ENCODE data around the gene MINDY4.

The MINDY4 gene

DNA sequence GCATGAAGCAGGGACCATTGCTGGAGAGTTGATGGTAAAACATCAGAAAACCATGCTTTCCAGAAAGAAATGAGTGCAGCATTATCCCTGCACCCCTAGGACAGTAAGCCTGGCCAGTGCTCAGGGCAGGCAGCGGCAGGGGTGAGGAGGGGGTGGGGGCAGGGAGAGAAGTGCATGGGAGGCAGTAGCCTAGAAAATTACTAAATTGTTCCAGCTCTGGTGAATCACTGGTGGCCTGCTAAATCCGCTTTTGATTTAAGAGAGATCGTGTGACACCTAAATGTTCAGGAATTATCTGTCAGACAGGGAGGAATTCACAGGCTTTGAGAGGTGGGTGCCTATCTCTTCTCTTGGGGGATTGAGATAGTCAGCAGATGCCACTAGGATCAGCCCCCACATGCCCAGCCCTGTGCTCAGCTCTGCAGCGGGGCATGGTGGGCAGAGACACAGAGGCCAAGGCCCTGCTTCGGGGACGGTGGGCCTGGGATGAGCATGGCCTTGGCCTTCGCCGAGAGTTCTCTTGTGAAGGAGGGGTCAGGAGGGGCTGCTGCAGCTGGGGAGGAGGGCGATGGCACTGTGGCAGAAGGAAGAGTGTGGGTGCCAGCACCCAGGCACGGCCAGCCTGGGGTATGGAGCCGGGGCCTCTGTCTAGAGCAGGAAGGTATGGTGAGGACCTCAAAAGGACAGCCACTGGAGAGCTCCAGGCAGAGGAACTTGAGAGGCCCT is 135.5 kb downstream of the MINDY4 start:
- no peaks in the 10 kb centered on the region for H3K27me3 ChIP-seq (ENCODE audit: control insufficient read depth in 2 of 2, insufficient read depth in 2 of 2, low read length in 2 of 2)
- H3K27ac ChIP-seq (ENCODE audit: low read depth in 2 of 2, low read length in 2 of 2): peak overlapping the region in 1 of 2 donors; percentile 52
- no peak overlapping the region for H3K9ac ChIP-seq (ENCODE audit: low read depth in 1 of 2, low read length in 2 of 2)
- H3K9me3 ChIP-seq (ENCODE audit: control insufficient read depth in 2 of 2, low read length in 2 of 2): no peaks in the 10 kb centered on the region
- no peaks in the 10 kb centered on the region for H3K36me3 ChIP-seq (ENCODE audit: control insufficient read depth in 2 of 2, insufficient read depth in 2 of 2, low read length in 2 of 2)
- H3K4me3 ChIP-seq (ENCODE audit: low read length in 2 of 2): no peak overlapping the region
- peaks cover 18 to 32% of the 10 kb centered on the region in 2 donors for H3K4me1 ChIP-seq (ENCODE audit: control insufficient read depth in 2 of 2, insufficient read depth in 2 of 2, low read length in 2 of 2)

DNA sequence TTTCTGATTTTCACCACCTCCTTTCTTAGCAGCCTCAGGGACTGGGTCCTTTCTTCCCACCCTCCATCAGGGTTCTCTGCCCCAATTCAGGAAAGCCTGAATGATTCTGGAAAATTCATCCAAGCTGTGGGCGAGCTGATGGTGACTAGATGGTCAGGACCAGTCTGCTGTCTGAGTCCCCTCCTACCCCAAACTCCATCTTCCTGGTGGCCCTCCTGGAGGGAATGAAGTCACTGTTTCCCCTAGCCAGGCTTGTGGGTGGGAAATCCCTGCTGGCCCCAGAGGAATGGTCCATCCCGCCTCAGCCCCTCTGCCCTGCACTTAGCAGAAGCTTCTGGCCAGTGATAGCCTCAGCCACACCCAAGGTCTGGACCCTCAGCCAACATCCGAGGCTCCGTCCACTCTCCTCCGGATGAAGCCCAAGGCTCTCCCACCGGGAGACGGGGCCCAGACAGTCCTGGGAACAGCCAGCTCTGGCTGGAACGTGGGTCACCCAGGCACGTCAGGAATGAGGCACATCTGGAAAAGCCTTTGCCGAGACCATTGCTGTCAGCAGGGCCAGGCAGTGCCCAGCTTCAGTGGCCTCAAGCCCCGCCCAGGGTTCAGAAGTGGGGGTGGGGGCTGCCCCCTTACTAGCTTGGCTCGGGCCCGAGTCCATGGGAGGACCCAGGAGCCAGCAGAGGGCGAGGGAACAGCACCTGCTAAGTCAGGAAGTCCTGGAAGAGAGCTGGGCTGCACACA is 136.5 kb downstream of the MINDY4 start:
- no peaks in the 10 kb centered on the region for H3K9me3 ChIP-seq (ENCODE audit: control insufficient read depth in 2 of 2, low read length in 2 of 2)
- H3K27ac ChIP-seq (ENCODE audit: low read depth in 2 of 2, low read length in 2 of 2): no peak overlapping the region
- no peak overlapping the region for H3K9ac ChIP-seq (ENCODE audit: low read depth in 1 of 2, low read length in 2 of 2)
- no peak overlapping the region for H3K4me3 ChIP-seq (ENCODE audit: low read length in 2 of 2)
- H3K36me3 ChIP-seq (ENCODE audit: control insufficient read depth in 2 of 2, insufficient read depth in 2 of 2, low read length in 2 of 2): no peaks in the 10 kb centered on the region
- peaks cover 18 to 40% of the 10 kb centered on the region in 2 donors for H3K4me1 ChIP-seq (ENCODE audit: control insufficient read depth in 2 of 2, insufficient read depth in 2 of 2, low read length in 2 of 2)
- no peaks in the 10 kb centered on the region for H3K27me3 ChIP-seq (ENCODE audit: control insufficient read depth in 2 of 2, insufficient read depth in 2 of 2, low read length in 2 of 2)

DNA sequence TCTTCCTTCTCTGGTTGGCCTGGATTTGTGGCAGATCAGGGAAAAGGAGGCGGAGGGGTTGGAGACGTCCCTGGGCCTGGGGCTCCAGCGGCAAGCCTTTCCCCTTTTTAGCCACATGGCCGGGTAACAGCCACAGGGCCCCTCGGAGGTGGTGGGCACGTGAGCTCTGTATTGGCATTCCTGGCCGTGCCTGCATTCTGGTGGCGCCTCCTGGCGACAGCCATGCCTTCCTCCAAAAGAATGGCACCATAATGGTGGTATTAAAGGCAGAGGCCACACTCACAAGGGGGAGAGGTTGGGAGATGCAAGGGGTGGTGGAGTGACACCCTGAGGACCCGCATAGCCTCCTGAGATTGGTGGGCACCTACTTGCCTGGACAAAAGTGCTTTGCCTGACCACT is 137.5 kb downstream of the MINDY4 start:
- H3K27me3 ChIP-seq (ENCODE audit: control insufficient read depth in 2 of 2, insufficient read depth in 2 of 2, low read length in 2 of 2): no peaks in the 10 kb centered on the region
- no peak overlapping the region for H3K4me3 ChIP-seq (ENCODE audit: low read length in 2 of 2)
- H3K4me1 ChIP-seq (ENCODE audit: control insufficient read depth in 2 of 2, insufficient read depth in 2 of 2, low read length in 2 of 2): peaks cover 18 to 49% of the 10 kb centered on the region in 2 donors
- H3K9me3 ChIP-seq (ENCODE audit: control insufficient read depth in 2 of 2, low read length in 2 of 2): no peaks in the 10 kb centered on the region
- no peaks in the 10 kb centered on the region for H3K36me3 ChIP-seq (ENCODE audit: control insufficient read depth in 2 of 2, insufficient read depth in 2 of 2, low read length in 2 of 2)
- H3K9ac ChIP-seq (ENCODE audit: low read depth in 1 of 2, low read length in 2 of 2): no peak overlapping the region
- no peak overlapping the region for H3K27ac ChIP-seq (ENCODE audit: low read depth in 2 of 2, low read length in 2 of 2)

DNA sequence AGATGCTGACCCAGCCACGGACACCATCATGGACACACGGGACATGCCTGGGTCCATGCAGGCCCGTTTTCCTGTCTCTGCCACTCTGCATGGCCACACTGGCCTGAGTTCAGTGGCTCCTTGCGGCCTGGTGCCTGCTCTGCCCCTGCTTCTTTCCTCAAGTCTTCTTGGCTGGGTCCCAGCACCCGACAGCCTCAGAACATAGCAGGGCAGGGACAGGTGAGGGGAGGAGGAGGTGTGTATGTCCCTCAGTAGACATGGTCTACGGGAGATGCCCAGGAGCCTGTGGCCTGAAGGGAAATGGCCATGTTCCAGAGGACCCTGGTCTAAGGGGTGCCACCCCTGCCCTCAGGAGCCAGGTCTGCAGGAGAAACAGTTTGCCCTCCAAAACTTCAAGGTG is 138.2 kb downstream of the MINDY4 start:
- no peaks in the 10 kb centered on the region for H3K36me3 ChIP-seq (ENCODE audit: control insufficient read depth in 2 of 2, insufficient read depth in 2 of 2, low read length in 2 of 2)
- H3K9ac ChIP-seq (ENCODE audit: low read depth in 1 of 2, low read length in 2 of 2): no peak overlapping the region
- no peak overlapping the region for H3K4me3 ChIP-seq (ENCODE audit: low read length in 2 of 2)
- no peak overlapping the region for H3K27ac ChIP-seq (ENCODE audit: low read depth in 2 of 2, low read length in 2 of 2)
- H3K27me3 ChIP-seq (ENCODE audit: control insufficient read depth in 2 of 2, insufficient read depth in 2 of 2, low read length in 2 of 2): no peaks in the 10 kb centered on the region
- peaks cover 23 to 53% of the 10 kb centered on the region in 2 donors for H3K4me1 ChIP-seq (ENCODE audit: control insufficient read depth in 2 of 2, insufficient read depth in 2 of 2, low read length in 2 of 2)
- H3K9me3 ChIP-seq (ENCODE audit: control insufficient read depth in 2 of 2, low read length in 2 of 2): no peaks in the 10 kb centered on the region

DNA sequence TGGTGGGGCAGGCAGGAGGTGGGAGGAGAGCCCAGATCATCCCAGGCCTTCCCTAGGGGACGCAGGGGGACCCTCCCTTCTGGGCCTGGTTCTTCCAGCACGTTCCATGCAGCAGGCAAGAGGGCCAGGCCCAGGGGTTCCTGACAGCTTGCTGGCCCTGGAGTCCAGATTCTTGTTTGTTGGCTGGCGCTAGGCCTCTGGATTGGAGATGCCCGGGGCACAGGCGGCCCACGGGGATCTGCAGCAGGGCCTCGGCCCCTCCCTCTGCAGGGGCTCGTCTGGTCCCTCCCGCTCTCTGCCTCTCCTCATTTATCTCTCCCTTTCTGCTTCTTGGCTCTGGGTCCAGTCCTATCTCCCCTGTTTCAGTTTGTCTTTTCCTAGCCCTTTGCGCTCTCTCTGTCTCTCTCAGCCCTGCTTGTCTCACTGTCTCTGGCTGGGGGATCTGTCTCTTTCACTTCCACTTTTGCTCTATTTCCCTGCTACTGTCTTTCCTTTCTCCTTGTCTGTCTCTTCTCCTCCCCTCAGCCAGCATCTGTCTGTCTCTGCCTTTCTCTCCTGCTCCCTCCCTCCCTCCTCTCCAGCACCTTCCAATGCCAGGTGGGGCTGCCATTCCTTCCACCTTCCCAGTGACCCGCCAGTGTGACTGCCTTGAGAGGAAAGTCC is 139.3 kb downstream of the MINDY4 start:
- Histone ChIP-seq H3K36me3 (ENCODE audit: control insufficient read depth in 2 of 2, insufficient read depth in 2 of 2, low read length in 2 of 2) (no peaks in the 10 kb centered on the region), H3K27ac (ENCODE audit: low read depth in 2 of 2, low read length in 2 of 2) (peak overlapping the region; percentile 17 to 40), H3K27me3 (ENCODE audit: control insufficient read depth in 2 of 2, insufficient read depth in 2 of 2, low read length in 2 of 2) (no peaks in the 10 kb centered on the region), H3K9me3 (ENCODE audit: control insufficient read depth in 2 of 2, low read length in 2 of 2) (no peaks in the 10 kb centered on the region), H3K9ac (ENCODE audit: low read depth in 1 of 2, low read length in 2 of 2) (no peak overlapping the region), H3K4me1 (ENCODE audit: control insufficient read depth in 2 of 2, insufficient read depth in 2 of 2, low read length in 2 of 2) (peaks cover 23 to 54% of the 10 kb centered on the region in 2 donors), H3K4me3 (ENCODE audit: low read length in 2 of 2) (no peak overlapping the region)

DNA sequence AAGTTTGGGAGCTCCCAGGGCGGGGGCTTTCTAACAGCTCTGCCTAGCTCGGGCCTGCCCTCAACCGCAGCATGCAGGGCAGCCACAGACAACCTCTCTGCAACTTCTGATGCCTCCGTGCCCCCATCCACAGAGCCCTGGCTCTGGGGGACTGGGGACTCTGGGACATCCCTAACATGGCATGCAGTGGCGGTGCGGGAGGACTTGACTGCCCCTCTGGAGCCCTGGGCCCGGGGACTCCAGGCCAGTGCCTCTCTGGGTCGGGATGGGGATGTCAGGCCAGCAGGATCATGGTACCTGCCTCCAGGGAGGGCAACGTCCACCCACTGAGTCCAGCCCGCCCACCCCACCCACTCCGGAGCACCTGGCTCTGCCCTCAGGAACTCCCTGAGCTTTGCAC is 139.9 kb downstream of the MINDY4 start:
- Histone ChIP-seq H3K27ac (ENCODE audit: low read depth in 2 of 2, low read length in 2 of 2) (peak overlapping the region; percentile 17 to 40), H3K4me1 (ENCODE audit: control insufficient read depth in 2 of 2, insufficient read depth in 2 of 2, low read length in 2 of 2) (peaks cover 17 to 51% of the 10 kb centered on the region in 2 donors), H3K36me3 (ENCODE audit: control insufficient read depth in 2 of 2, insufficient read depth in 2 of 2, low read length in 2 of 2) (no peaks in the 10 kb centered on the region), H3K4me3 (ENCODE audit: low read length in 2 of 2) (no peak overlapping the region), H3K9me3 (ENCODE audit: control insufficient read depth in 2 of 2, low read length in 2 of 2) (no peaks in the 10 kb centered on the region), H3K9ac (ENCODE audit: low read depth in 1 of 2, low read length in 2 of 2) (no peak overlapping the region), H3K27me3 (ENCODE audit: control insufficient read depth in 2 of 2, insufficient read depth in 2 of 2, low read length in 2 of 2) (no peaks in the 10 kb centered on the region)

DNA sequence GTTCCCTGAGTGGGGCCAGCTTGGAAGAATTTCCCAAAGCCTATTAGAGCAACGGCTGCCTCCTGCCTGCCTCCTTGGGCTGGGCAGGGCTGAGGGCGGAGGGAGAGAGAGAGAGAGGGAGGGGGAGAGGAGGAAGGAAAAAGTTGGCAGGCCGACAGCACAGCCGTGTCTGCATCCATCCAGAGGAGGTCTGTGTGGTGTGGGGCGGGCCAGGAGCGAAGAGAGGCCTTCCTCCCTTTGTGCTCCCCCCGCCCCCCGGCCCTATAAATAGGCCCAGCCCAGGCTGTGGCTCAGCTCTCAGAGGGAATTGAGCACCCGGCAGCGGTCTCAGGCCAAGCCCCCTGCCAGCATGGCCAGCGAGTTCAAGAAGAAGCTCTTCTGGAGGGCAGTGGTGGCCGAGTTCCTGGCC is 140.3 kb downstream of the MINDY4 start, which contains the start of gene AQP1:
Gene AQP1, plus strand, starts transcription at position 293 of the 409 bp plus-strand sequence. Its CDS starts 57 bp downstream, at position 350.
- H3K9me3 ChIP-seq (ENCODE audit: control insufficient read depth in 2 of 2, low read length in 2 of 2): no peaks in the 10 kb centered on the region
- no peaks in the 10 kb centered on the region for H3K36me3 ChIP-seq (ENCODE audit: control insufficient read depth in 2 of 2, insufficient read depth in 2 of 2, low read length in 2 of 2)
- peak within 1 kb of the TSS; percentile 56 to 69 for H3K9ac ChIP-seq (ENCODE audit: low read depth in 1 of 2, low read length in 2 of 2)
- H3K4me3 ChIP-seq (ENCODE audit: low read length in 2 of 2): peak within 1 kb of the TSS; percentile 63 to 77
- peak within 1 kb of the TSS; percentile 63 to 65 for H3K27ac ChIP-seq (ENCODE audit: low read depth in 2 of 2, low read length in 2 of 2)
- no peaks in the 10 kb centered on the region for H3K27me3 ChIP-seq (ENCODE audit: control insufficient read depth in 2 of 2, insufficient read depth in 2 of 2, low read length in 2 of 2)
- peaks cover 14 to 49% of the 10 kb centered on the region in 2 donors for H3K4me1 ChIP-seq (ENCODE audit: control insufficient read depth in 2 of 2, insufficient read depth in 2 of 2, low read length in 2 of 2)

DNA sequence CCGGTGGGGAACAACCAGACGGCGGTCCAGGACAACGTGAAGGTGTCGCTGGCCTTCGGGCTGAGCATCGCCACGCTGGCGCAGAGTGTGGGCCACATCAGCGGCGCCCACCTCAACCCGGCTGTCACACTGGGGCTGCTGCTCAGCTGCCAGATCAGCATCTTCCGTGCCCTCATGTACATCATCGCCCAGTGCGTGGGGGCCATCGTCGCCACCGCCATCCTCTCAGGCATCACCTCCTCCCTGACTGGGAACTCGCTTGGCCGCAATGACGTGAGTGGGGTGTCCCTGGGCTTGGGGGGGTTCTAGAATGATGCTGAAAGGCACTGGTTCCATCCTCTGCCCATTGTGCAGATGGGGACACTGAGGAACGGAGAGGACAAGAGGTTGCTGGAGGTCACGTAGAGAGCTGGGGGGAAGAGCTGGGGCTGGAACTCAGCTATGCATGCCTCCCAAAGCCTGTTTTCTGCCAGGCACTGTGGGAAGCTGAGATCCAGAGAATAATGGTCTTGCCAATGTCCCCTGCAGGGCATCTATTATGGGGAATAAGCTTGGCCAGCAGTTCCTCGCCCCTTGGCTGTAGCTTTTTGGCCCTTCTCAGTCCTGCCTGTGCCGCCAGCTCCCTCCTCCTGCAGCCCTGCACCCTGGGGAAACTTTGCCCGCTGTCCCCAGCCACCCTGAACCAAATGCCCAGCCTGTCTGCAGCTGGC is 141.0 kb downstream of the MINDY4 start:
- H3K4me1 ChIP-seq (ENCODE audit: control insufficient read depth in 2 of 2, insufficient read depth in 2 of 2, low read length in 2 of 2): peaks cover 14 to 51% of the 10 kb centered on the region in 2 donors
- no peaks in the 10 kb centered on the region for H3K36me3 ChIP-seq (ENCODE audit: control insufficient read depth in 2 of 2, insufficient read depth in 2 of 2, low read length in 2 of 2)
- no peaks in the 10 kb centered on the region for H3K9me3 ChIP-seq (ENCODE audit: control insufficient read depth in 2 of 2, low read length in 2 of 2)
- peak overlapping the region; percentile 56 to 69 for H3K9ac ChIP-seq (ENCODE audit: low read depth in 1 of 2, low read length in 2 of 2)
- peak overlapping the region; percentile 63 to 77 for H3K4me3 ChIP-seq (ENCODE audit: low read length in 2 of 2)
- no peaks in the 10 kb centered on the region for H3K27me3 ChIP-seq (ENCODE audit: control insufficient read depth in 2 of 2, insufficient read depth in 2 of 2, low read length in 2 of 2)
- peak overlapping the region; percentile 63 to 65 for H3K27ac ChIP-seq (ENCODE audit: low read depth in 2 of 2, low read length in 2 of 2)

DNA sequence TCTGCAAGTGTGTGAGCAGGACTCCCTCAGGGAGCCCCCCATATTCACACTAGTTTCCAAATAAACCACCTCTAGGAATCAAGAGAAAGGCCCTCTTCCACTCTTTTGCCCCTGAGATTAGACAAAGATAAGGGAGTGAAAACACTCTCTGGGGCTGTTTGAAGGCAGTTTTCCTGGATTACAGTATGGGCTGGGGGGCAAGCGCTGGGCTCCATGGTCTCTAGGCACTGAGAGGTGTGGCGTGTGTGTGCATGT is 141.4 kb downstream of the MINDY4 start:
- no peaks in the 10 kb centered on the region for H3K9me3 ChIP-seq (ENCODE audit: control insufficient read depth in 2 of 2, low read length in 2 of 2)
- H3K4me1 ChIP-seq (ENCODE audit: control insufficient read depth in 2 of 2, insufficient read depth in 2 of 2, low read length in 2 of 2): peaks cover 14 to 52% of the 10 kb centered on the region in 2 donors

More for the DNA sequence above, 141.4 kb downstream of the MINDY4 start:
- Histone ChIP-seq H3K36me3 (ENCODE audit: control insufficient read depth in 2 of 2, insufficient read depth in 2 of 2, low read length in 2 of 2) (no peaks in the 10 kb centered on the region), H3K4me3 (ENCODE audit: low read length in 2 of 2) (peak overlapping the region; percentile 63 to 77), H3K27ac (ENCODE audit: low read depth in 2 of 2, low read length in 2 of 2) (peak overlapping the region; percentile 63 to 65), H3K27me3 (ENCODE audit: control insufficient read depth in 2 of 2, insufficient read depth in 2 of 2, low read length in 2 of 2) (no peaks in the 10 kb centered on the region), H3K9ac (ENCODE audit: low read depth in 1 of 2, low read length in 2 of 2) (peak overlapping the region; percentile 56 to 69)

Data from mucosa of rectum (tissue), 2 donors.